HepG2 (cell line): ENCODE results near the gene PIMREG. TPM values are rescaled to one million over a fixed set of nuclear protein-coding genes. Genes with fewer than 3 reads are reported as not detected.

Source experiments
- ARNT ChIP-seq: fragments of 450-650 bp; IDR thresholded peaks from 2 replicates; pipeline ENCODE4 v1.6.1; 2017
- NR1H2 ChIP-seq: sonication (generic); formaldehyde crosslinking; IDR thresholded peaks from 2 replicates; pipeline ENCODE4 v1.8.1; 2022; ENCODE audit warnings: low read depth, missing genetic modification reagents, borderline replicate concordance
- RBM39 ChIP-seq: fragments of 200-400 bp; formaldehyde crosslinking; IDR thresholded peaks from one replicate; pipeline ENCODE4 v1.6.1; 2018; ENCODE audit warnings: antibody characterized with exemption, mild to moderate bottlenecking, low read depth, low read length; ENCODE audit not compliant: poor library complexity, severe bottlenecking
- ZNF496 ChIP-seq: sonication (generic); formaldehyde crosslinking; IDR thresholded peaks from 2 replicates; pipeline ENCODE4 v1.8.1; 2023; ENCODE audit warnings: mild to moderate bottlenecking, moderate library complexity, missing genetic modification reagents; ENCODE audit not compliant: insufficient replicate concordance
- ZNF674 ChIP-seq: sonication (generic); formaldehyde crosslinking; IDR thresholded peaks from 2 replicates; pipeline ENCODE4 v1.5.0; 2020; ENCODE audit warnings: low read depth, mild to moderate bottlenecking, missing genetic modification reagents
- polyA plus RNA-seq, 8 experiments: library from polyadenylated mRNA; depleted of rRNA in 3 of 8; stranded (reverse) in 7 of 8; unstranded in 1 of 8; fragments of >200 nt; fragmentation: Illumina TruSeq in 4 of 8; extraction: Trizol in 4 of 8; gene quantifications; 2 replicates each; pipeline versions ENCODE4 v1.2.1 to v1.2.3, GENCODE V29; 2011 to 2016; ENCODE audit warnings: low read depth in 4 of 8, missing spikeins in 1 of 8, mixed read lengths in 1 of 8; ENCODE audit not compliant: insufficient read depth in 1 of 8
- total RNA-seq, 5 experiments: library from RNA; depleted of rRNA; stranded (reverse); fragments of >200 nt; fragmentation: Illumina TruSeq; extraction: Trizol; gene quantifications; 2 replicates each; pipeline ENCODE4 v1.2.3, GENCODE V29; 2016; ENCODE audit warnings: low read depth in 1 of 5
- TF ChIP-seq, protein P1 (sequence below): sonication (generic); formaldehyde crosslinking; IDR thresholded peaks from 2 replicates; pipeline ENCODE4 v1.5.1; 2020; ENCODE audit warnings: missing genetic modification reagents, mild to moderate bottlenecking, borderline replicate concordance
- TF ChIP-seq, protein P2 (sequence below): sonication (generic); formaldehyde crosslinking; IDR thresholded peaks from 2 replicates; pipeline ENCODE4 v1.5.1; 2020; ENCODE audit warnings: missing genetic modification reagents, mild to moderate bottlenecking, borderline replicate concordance
- TF ChIP-seq, protein P3 (sequence below), 2 experiments: sonication (generic) in 1 of 2; formaldehyde crosslinking in 1 of 2; IDR thresholded peaks; 2 replicates each; pipeline versions ENCODE4 v1.5.1 to v1.6.1; 2011 to 2020; ENCODE audit warnings: borderline replicate concordance in 1 of 2, low read depth in 1 of 2, low read length in 1 of 2, mild to moderate bottlenecking in 1 of 2, missing genetic modification reagents in 1 of 2, moderate library complexity in 1 of 2
- TF ChIP-seq, protein P4 (sequence below): sonication (generic); formaldehyde crosslinking; IDR thresholded peaks from 2 replicates; pipeline ENCODE4 v1.4.0; 2020; ENCODE audit warnings: missing genetic modification reagents, borderline replicate concordance
- TF ChIP-seq, protein P5 (sequence below): fragments of 450-650 bp; IDR thresholded peaks from 2 replicates; pipeline ENCODE4 v1.6.1; 2016
- TF ChIP-seq, protein P6 (sequence below): sonication (generic); formaldehyde crosslinking; IDR thresholded peaks from 2 replicates; pipeline ENCODE4 v1.4.0; 2020; ENCODE audit warnings: missing genetic modification reagents, mild to moderate bottlenecking, borderline replicate concordance

Gene PIMREG
- total and polyA plus RNA-seq, 2 of the 13 experiments (the other 11 are each of a cell fraction or from before 2014, with no cell fraction given): 15.6 to 30.3 TPM

DNA sequence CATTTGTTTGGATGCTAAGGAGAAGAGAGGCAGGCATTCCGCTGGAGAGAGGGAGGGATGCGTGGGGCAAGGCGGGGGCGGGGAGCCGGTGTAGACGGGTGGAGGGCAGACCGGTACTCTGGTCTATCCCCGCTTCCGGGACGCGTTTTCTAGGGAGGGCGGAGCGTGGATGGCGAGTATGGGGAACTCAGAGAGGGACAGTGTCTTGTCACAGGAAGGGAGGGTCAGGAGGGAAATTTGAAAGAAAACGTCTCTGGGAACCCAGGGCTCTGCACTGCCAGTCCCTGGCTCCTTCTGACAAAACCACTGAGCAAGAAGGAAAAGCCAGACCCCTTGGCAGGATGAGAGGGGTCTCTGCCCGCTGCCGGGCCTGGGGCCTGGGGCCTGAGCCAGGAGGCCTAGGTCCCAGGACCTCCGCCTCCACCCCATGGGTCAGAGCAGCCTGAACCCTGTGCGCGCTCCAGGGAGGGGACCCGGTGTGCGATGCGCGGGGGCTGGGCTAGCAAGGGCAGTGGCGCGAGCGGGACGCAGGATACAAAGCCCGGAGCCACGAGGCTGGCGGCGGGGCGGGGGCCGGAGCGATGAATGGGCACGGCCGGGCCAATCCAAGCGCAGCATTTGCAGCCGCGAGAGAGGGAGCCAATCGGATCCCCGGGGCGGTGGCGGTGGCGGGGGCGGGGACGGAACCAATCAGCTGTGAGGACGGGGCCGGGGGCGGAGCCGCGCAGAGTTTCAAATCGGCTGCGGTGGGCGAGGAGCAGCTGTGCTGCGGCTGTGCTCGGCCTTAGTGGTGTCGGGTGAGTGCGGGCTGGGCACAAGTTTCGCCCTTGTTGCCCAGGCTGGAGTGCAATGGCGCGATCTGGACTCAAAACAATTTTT is at the start of gene PIMREG (continued):
- TF ChIP-seq, protein P1, sequence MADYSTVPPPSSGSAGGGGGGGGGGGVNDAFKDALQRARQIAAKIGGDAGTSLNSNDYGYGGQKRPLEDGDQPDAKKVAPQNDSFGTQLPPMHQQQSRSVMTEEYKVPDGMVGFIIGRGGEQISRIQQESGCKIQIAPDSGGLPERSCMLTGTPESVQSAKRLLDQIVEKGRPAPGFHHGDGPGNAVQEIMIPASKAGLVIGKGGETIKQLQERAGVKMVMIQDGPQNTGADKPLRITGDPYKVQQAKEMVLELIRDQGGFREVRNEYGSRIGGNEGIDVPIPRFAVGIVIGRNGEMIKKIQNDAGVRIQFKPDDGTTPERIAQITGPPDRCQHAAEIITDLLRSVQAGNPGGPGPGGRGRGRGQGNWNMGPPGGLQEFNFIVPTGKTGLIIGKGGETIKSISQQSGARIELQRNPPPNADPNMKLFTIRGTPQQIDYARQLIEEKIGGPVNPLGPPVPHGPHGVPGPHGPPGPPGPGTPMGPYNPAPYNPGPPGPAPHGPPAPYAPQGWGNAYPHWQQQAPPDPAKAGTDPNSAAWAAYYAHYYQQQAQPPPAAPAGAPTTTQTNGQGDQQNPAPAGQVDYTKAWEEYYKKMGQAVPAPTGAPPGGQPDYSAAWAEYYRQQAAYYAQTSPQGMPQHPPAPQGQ (CRISPR knock-in tag): no peak
- TF ChIP-seq ARNT (no peak), NR1H2 (no peak), ZNF674 (no peak), ZNF496 (no peak), RBM39 (peak; percentile 64)
- TF ChIP-seq, protein P2, sequence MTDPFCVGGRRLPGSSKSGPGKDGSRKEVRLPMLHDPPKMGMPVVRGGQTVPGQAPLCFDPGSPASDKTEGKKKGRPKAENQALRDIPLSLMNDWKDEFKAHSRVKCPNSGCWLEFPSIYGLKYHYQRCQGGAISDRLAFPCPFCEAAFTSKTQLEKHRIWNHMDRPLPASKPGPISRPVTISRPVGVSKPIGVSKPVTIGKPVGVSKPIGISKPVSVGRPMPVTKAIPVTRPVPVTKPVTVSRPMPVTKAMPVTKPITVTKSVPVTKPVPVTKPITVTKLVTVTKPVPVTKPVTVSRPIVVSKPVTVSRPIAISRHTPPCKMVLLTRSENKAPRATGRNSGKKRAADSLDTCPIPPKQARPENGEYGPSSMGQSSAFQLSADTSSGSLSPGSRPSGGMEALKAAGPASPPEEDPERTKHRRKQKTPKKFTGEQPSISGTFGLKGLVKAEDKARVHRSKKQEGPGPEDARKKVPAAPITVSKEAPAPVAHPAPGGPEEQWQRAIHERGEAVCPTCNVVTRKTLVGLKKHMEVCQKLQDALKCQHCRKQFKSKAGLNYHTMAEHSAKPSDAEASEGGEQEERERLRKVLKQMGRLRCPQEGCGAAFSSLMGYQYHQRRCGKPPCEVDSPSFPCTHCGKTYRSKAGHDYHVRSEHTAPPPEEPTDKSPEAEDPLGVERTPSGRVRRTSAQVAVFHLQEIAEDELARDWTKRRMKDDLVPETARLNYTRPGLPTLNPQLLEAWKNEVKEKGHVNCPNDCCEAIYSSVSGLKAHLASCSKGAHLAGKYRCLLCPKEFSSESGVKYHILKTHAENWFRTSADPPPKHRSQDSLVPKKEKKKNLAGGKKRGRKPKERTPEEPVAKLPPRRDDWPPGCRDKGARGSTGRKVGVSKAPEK (CRISPR knock-in tag): no peak
- TF ChIP-seq, protein P3, sequence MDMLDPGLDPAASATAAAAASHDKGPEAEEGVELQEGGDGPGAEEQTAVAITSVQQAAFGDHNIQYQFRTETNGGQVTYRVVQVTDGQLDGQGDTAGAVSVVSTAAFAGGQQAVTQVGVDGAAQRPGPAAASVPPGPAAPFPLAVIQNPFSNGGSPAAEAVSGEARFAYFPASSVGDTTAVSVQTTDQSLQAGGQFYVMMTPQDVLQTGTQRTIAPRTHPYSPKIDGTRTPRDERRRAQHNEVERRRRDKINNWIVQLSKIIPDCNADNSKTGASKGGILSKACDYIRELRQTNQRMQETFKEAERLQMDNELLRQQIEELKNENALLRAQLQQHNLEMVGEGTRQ (IDR thresholded peaks at IDR 0.05; ENCODE audit: low read depth, low read length): no peak
- TF ChIP-seq, protein P3 (CRISPR knock-in tag; IDR thresholded peaks at IDR 0.05; ENCODE audit: borderline replicate concordance): no peak
- TF ChIP-seq, protein P4, sequence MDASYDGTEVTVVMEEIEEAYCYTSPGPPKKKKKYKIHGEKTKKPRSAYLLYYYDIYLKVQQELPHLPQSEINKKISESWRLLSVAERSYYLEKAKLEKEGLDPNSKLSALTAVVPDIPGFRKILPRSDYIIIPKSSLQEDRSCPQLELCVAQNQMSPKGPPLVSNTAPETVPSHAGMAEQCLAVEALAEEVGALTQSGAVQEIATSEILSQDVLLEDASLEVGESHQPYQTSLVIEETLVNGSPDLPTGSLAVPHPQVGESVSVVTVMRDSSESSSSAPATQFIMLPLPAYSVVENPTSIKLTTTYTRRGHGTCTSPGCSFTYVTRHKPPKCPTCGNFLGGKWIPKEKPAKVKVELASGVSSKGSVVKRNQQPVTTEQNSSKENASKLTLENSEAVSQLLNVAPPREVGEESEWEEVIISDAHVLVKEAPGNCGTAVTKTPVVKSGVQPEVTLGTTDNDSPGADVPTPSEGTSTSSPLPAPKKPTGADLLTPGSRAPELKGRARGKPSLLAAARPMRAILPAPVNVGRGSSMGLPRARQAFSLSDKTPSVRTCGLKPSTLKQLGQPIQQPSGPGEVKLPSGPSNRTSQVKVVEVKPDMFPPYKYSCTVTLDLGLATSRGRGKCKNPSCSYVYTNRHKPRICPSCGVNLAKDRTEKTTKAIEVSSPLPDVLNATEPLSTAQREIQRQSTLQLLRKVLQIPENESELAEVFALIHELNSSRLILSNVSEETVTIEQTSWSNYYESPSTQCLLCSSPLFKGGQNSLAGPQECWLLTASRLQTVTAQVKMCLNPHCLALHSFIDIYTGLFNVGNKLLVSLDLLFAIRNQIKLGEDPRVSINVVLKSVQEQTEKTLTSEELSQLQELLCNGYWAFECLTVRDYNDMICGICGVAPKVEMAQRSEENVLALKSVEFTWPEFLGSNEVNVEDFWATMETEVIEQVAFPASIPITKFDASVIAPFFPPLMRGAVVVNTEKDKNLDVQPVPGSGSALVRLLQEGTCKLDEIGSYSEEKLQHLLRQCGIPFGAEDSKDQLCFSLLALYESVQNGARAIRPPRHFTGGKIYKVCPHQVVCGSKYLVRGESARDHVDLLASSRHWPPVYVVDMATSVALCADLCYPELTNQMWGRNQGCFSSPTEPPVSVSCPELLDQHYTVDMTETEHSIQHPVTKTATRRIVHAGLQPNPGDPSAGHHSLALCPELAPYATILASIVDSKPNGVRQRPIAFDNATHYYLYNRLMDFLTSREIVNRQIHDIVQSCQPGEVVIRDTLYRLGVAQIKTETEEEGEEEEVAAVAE (CRISPR knock-in tag): no peak
- TF ChIP-seq, protein P5, sequence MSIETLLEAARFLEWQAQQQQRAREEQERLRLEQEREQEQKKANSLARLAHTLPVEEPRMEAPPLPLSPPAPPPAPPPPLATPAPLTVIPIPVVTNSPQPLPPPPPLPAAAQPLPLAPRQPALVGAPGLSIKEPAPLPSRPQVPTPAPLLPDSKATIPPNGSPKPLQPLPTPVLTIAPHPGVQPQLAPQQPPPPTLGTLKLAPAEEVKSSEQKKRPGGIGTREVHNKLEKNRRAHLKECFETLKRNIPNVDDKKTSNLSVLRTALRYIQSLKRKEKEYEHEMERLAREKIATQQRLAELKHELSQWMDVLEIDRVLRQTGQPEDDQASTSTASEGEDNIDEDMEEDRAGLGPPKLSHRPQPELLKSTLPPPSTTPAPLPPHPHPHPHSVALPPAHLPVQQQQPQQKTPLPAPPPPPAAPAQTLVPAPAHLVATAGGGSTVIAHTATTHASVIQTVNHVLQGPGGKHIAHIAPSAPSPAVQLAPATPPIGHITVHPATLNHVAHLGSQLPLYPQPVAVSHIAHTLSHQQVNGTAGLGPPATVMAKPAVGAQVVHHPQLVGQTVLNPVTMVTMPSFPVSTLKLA: peak; percentile 60
- TF ChIP-seq, protein P6, sequence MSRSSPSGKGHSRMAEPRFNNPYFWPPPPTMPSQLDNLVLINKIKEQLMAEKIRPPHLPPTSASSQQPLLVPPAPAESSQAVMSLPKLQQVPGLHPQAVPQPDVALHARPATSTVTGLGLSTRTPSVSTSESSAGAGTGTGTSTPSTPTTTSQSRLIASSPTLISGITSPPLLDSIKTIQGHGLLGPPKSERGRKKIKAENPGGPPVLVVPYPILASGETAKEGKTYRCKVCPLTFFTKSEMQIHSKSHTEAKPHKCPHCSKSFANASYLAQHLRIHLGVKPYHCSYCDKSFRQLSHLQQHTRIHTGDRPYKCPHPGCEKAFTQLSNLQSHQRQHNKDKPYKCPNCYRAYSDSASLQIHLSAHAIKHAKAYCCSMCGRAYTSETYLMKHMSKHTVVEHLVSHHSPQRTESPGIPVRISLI (CRISPR knock-in tag): no peak
